HepG2 (cell line): Measurements from ENCODE around the gene FITM1. TPM values are rescaled to one million over a fixed set of nuclear protein-coding genes. Genes with fewer than 3 reads are reported as not detected.

Experiments
- ATF7 ChIP-seq, 2 experiments: fragments of 450-650 bp in 1 of 2; sonication (generic) in 1 of 2; formaldehyde crosslinking in 1 of 2; IDR thresholded peaks; 2 replicates each; pipeline versions ENCODE4 v1.4.0 to v1.6.1; 2016 to 2020; ENCODE audit warnings: antibody characterized with exemption in 1 of 2, mild to moderate bottlenecking in 1 of 2, missing genetic modification reagents in 1 of 2
- JUNB ChIP-seq: sonication (generic); formaldehyde crosslinking; IDR thresholded peaks from 2 replicates; pipeline ENCODE4 v1.8.0; 2022; ENCODE audit warnings: missing genetic modification reagents, mild to moderate bottlenecking, borderline replicate concordance
- MZF1 ChIP-seq: sonication (generic); formaldehyde crosslinking; IDR thresholded peaks from 2 replicates; pipeline ENCODE4 v1.8.1; 2023; ENCODE audit warnings: mild to moderate bottlenecking, missing genetic modification reagents, borderline replicate concordance
- NFYC ChIP-seq: IDR thresholded peaks from 2 replicates; pipeline ENCODE4 v1.6.1; 2016; ENCODE audit warnings: missing genetic modification reagents, missing compliant biosample characterization
- SMARCE1 ChIP-seq: fragments of 450-650 bp; IDR thresholded peaks from 2 replicates; pipeline ENCODE4 v1.6.1; 2017; ENCODE audit warnings: borderline replicate concordance
- SMYD3 ChIP-seq: sonication (generic); formaldehyde crosslinking; IDR thresholded peaks from 2 replicates; pipeline ENCODE4 v1.8.1; 2023; ENCODE audit warnings: mild to moderate bottlenecking, missing genetic modification reagents
- ZKSCAN1 ChIP-seq: fragments of 150-350 bp; IDR thresholded peaks from 2 replicates; pipeline ENCODE4 v1.6.1; 2014; ENCODE audit warnings: low read length
- ZNF101 ChIP-seq: sonication (generic); formaldehyde crosslinking; IDR thresholded peaks from 2 replicates; pipeline ENCODE4 v1.4.0; 2020; ENCODE audit warnings: mild to moderate bottlenecking, low read depth, missing genetic modification reagents, borderline replicate concordance
- ZNF263 ChIP-seq: sonication (generic); formaldehyde crosslinking; IDR thresholded peaks from 2 replicates; pipeline ENCODE4 v1.4.0; 2020; ENCODE audit warnings: missing genetic modification reagents
- ZNF280D ChIP-seq: sonication (generic); formaldehyde crosslinking; IDR thresholded peaks from 2 replicates; pipeline ENCODE4 v1.5.1; 2020; ENCODE audit warnings: mild to moderate bottlenecking, missing genetic modification reagents
- ZNF34 ChIP-seq: sonication (generic); formaldehyde crosslinking; IDR thresholded peaks from 2 replicates; pipeline ENCODE4 v1.4.0; 2020; ENCODE audit warnings: mild to moderate bottlenecking, missing genetic modification reagents, borderline replicate concordance
- ZNF670 ChIP-seq: sonication (generic); formaldehyde crosslinking; IDR thresholded peaks from 2 replicates; pipeline ENCODE4 v1.8.0; 2022; ENCODE audit warnings: mild to moderate bottlenecking, missing genetic modification reagents, borderline replicate concordance
- ZNF703 ChIP-seq: sonication (generic); formaldehyde crosslinking; IDR thresholded peaks from 2 replicates; pipeline ENCODE4 v1.5.1; 2020; ENCODE audit warnings: missing genetic modification reagents, mild to moderate bottlenecking, moderate library complexity, borderline replicate concordance
- ZSCAN21 ChIP-seq: sonication (generic); formaldehyde crosslinking; IDR thresholded peaks from 2 replicates; pipeline ENCODE4 v1.8.0; 2022; ENCODE audit warnings: mild to moderate bottlenecking, missing genetic modification reagents, moderate library complexity, borderline replicate concordance
- polyA plus RNA-seq, 8 experiments: library from polyadenylated mRNA; depleted of rRNA in 3 of 8; stranded (reverse) in 7 of 8; unstranded in 1 of 8; fragments of >200 nt; fragmentation: Illumina TruSeq in 4 of 8; extraction: Trizol in 4 of 8; gene quantifications; 2 replicates each; pipeline versions ENCODE4 v1.2.1 to v1.2.3, GENCODE V29; 2011 to 2016; ENCODE audit warnings: low read depth in 4 of 8, missing spikeins in 1 of 8, mixed read lengths in 1 of 8; ENCODE audit not compliant: insufficient read depth in 1 of 8
- total RNA-seq, 5 experiments: library from RNA; depleted of rRNA; stranded (reverse); fragments of >200 nt; fragmentation: Illumina TruSeq; extraction: Trizol; gene quantifications; 2 replicates each; pipeline ENCODE4 v1.2.3, GENCODE V29; 2016; ENCODE audit warnings: low read depth in 1 of 5
- TF ChIP-seq, protein P1 (sequence below): IDR thresholded peaks from 2 replicates; pipeline ENCODE4 v1.6.1; 2016; ENCODE audit warnings: missing compliant biosample characterization, missing genetic modification reagents, borderline replicate concordance
- TF ChIP-seq, protein P2 (sequence below): sonication (generic); formaldehyde crosslinking; conservative IDR thresholded peaks from 2 replicates; pipeline ENCODE4 v1.8.0; 2022; ENCODE audit warnings: missing genetic modification reagents
- TF ChIP-seq, protein P3 (sequence below): IDR thresholded peaks from 2 replicates; pipeline ENCODE4 v1.6.1; 2016; ENCODE audit warnings: missing biosample characterization, missing genetic modification reagents, low read depth

FITM1 gene
- total and polyA plus RNA-seq, 2 of the 13 experiments (the other 11 are each of a cell fraction or from before 2014, with no cell fraction given): 2.7 to 5.8 TPM

DNA sequence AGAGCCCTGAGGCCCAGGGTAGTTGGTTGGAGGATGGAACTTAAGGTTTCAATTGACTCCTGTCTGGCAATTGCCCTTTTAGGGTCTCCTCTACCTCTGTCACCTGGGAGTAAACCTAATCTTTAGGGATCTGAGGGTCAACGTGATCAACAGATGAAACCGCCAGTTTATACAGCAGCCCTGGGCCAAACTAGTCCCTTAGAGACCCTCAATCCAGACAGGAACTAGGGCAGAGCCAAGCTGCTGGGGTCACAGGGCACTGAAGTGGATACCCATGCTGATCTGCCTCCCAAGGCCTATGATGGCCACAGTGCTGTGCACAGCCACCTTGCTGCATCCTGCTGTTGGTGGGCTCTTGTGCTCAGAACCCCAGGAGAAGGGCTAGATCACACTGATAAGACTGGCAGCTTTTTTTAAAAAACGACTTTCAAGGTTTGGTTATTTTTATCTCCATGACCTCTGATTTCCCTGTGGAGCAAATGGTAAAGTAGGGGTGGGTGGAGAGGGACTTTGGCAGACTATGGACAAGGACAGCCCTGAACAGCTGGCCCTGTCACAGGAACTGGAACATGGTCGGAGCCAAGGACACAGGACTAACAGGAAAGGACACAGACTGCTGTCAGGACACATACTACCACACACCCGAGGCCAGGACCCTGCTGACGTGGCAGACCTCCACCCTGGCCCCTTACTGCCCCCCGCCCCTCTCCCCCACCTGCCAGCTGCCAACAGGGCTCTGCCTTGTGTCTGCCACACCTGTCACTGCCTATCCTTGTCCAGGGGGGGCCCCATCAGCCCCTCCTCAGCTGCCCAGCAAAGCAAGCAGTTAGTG, 474 bp downstream of the FITM1 start (continued):
- no peak for TF ChIP-seq ZNF34
- TF ChIP-seq ZNF670 (CRISPR knock-in tag): no peak
- TF ChIP-seq ATF7 (IDR thresholded peaks at IDR 0.05): no peak
- no peak for TF ChIP-seq ATF7 (CRISPR knock-in tag; IDR thresholded peaks at IDR 0.05)
- TF ChIP-seq, protein P1, sequence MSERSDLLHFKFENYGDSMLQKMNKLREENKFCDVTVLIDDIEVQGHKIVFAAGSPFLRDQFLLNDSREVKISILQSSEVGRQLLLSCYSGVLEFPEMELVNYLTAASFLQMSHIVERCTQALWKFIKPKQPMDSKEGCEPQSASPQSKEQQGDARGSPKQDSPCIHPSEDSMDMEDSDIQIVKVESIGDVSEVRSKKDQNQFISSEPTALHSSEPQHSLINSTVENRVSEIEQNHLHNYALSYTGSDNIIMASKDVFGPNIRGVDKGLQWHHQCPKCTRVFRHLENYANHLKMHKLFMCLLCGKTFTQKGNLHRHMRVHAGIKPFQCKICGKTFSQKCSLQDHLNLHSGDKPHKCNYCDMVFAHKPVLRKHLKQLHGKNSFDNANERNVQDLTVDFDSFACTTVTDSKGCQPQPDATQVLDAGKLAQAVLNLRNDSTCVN: peak; percentile 29; the same call in 1 of the 2 replicates
- no peak; the same call in none of the 2 replicates for TF ChIP-seq MZF1 (CRISPR knock-in tag)
- TF ChIP-seq ZNF101 (CRISPR knock-in tag): no peak
- TF ChIP-seq, protein P2, sequence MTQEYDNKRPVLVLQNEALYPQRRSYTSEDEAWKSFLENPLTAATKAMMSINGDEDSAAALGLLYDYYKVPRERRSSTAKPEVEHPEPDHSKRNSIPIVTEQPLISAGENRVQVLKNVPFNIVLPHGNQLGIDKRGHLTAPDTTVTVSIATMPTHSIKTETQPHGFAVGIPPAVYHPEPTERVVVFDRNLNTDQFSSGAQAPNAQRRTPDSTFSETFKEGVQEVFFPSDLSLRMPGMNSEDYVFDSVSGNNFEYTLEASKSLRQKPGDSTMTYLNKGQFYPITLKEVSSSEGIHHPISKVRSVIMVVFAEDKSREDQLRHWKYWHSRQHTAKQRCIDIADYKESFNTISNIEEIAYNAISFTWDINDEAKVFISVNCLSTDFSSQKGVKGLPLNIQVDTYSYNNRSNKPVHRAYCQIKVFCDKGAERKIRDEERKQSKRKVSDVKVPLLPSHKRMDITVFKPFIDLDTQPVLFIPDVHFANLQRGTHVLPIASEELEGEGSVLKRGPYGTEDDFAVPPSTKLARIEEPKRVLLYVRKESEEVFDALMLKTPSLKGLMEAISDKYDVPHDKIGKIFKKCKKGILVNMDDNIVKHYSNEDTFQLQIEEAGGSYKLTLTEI (CRISPR knock-in tag): no peak
- TF ChIP-seq SMARCE1: no peak
- TF ChIP-seq ZNF703 (CRISPR knock-in tag): no peak
- no peak for TF ChIP-seq SMYD3 (CRISPR knock-in tag)
- TF ChIP-seq JUNB (CRISPR knock-in tag): no peak
- TF ChIP-seq, protein P3, sequence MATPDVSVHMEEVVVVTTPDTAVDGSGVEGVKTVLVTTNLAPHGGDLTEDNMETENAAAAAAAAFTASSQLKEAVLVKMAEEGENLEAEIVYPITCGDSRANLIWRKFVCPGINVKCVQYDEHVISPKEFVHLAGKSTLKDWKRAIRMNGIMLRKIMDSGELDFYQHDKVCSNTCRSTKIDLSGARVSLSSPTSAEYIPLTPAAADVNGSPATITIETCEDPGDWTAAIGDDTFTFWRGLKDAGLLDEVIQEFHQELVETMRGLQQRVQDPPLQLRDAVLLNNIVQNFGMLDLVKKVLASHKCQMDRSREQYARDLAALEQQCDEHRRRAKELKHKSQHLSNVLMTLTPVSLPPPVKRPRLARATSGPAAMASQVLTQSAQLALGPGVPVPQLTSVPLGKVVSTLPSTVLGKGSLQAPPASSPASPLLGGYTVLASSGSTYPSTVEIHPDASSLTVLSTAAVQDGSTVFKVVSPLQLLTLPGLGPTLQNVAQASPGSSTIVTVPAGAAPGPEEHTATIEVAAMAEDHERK (CRISPR knock-in tag): no peak
- TF ChIP-seq ZSCAN21: peak; percentile 64; the same call in 1 of the 2 replicates
- TF ChIP-seq ZNF280D (CRISPR knock-in tag): peak; percentile 34; the same call in 1 of the 2 replicates
- no peak for TF ChIP-seq NFYC
- TF ChIP-seq ZKSCAN1: no peak
- TF ChIP-seq ZNF263 (CRISPR knock-in tag): no peak
